Posterior cingulate gyrus (tissue), 11 donors: ENCODE results near the gene ITGB2.

Experiments
- DNase-seq, 10 donors: peaks; one replicate each; pipeline versions ENCODE4 v3.0.0 to v3.0.0-alpha.2; 2020 to 2021; ENCODE audit warnings: mixed read lengths in 3 of 10
- intact Hi-C: fragments of 100-400 bp; cut with DNase I; formaldehyde crosslinking; loops from one replicate; pipeline ENCODE4 v1.15.1; 2023

The ITGB2 gene

DNA sequence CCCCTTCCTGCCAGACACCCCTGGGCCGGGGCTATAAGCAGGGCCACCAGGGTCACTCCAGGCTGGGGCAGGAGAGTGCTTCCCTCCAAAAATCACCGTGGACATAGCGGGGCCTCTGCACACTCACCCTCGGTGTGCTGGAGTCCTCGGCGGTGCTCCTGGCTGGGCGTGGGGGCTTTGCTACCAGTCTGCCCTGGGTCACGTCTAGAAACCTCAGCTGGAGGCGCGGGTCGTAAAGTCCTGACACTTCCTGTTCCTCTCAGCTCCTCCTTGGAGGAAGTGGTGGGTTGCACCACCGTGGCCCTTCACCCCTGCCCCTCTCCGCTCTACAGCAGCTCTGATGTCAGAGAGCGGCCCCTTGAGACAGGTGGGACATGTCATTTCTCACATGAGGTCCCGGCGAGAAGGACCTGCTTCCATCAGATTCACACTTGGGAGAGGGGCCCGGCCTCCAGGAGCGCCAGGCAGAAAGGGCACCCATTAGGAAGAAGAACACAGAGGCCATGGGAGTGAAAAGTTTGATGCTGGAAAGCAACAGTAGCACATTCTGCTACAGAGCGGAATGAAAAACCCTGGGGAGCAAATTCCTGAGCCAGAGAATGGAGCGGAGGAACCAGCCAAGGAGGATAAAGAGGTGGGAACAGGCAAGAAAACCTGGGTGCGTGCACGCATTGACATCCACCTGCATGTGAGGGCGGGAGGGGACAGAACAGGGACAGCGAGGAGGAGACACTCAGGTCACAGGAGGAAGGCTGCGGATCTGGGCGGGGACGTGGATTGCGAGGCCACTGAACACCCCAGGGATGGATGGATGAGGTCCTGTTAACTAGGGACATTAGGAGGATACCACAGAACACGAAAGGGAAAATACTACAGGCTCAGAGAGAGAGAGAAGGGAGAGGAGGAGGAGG lies at the start of gene ITGB2:
ITGB2 (minus strand) TSS at position 206 of the 911 bp plus-strand sequence. CDS start 10,117 bp downstream, outside the sequence.
- intact Hi-C loops = no loop called here
- DNase-seq = peak in 2 of 10 donors; percentile 68 to 85

DNA sequence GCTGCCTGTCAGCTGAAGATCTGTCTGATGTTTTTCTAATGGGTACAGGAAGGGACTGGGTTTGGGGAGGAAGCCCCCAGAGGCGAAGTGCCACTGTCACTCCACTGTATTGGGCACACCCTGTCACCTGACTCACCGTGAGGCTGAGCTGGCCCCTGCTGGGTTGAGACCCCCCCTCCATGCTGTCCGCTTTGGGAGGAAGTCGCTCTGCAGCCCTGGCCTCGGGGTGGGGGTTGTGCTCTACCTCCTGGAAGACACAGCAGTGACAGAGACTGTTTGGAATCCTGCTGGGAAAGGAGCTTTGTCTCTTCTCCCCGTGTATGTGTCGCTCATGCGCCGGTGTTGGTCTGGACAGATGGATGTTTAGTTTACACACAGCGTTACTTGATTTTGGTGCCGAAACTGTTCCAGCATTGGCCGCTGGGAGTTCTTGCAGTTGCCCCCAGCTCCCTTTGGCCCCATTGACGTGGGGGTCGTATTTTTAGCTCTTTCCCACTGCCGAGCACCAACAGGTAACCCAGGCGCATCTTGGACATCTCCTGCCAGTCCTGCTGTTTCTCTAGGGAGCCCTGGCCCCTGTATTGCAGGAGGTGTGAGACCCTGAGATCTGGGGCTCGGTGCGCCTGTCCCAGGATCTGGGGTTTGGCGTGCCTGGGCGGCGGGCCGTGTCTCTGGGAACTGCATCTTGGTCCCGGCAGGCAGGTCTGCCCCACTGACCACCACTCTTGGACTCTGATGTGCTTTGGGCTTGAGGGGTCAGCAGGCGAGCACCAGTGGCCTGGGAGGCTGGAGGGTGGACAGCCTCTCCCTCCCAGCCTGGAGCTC lies 49.4 kb upstream of the ITGB2 start:
- DNase-seq = no peak

GRCh38 chr21:44969066-44969670 lies 48.5 kb upstream of the ITGB2 start:
- no peak for DNase-seq
- intact Hi-C loops = no loop called here

More for the DNA sequence above, 49.4 kb upstream of the ITGB2 start:
- intact Hi-C loops = no loop called here

- DNase-seq = no peak
- intact Hi-C loops = no loop called here
Observed at GRCh38 chr21:44967082-44968047, 46.7 kb upstream of the ITGB2 start.

- DNase-seq = peak in 1 of 10 donors; percentile 70
- intact Hi-C loops = no loop called here
Observed at GRCh38 chr21:44966135-44967081, 45.7 kb upstream of the ITGB2 start.

DNA sequence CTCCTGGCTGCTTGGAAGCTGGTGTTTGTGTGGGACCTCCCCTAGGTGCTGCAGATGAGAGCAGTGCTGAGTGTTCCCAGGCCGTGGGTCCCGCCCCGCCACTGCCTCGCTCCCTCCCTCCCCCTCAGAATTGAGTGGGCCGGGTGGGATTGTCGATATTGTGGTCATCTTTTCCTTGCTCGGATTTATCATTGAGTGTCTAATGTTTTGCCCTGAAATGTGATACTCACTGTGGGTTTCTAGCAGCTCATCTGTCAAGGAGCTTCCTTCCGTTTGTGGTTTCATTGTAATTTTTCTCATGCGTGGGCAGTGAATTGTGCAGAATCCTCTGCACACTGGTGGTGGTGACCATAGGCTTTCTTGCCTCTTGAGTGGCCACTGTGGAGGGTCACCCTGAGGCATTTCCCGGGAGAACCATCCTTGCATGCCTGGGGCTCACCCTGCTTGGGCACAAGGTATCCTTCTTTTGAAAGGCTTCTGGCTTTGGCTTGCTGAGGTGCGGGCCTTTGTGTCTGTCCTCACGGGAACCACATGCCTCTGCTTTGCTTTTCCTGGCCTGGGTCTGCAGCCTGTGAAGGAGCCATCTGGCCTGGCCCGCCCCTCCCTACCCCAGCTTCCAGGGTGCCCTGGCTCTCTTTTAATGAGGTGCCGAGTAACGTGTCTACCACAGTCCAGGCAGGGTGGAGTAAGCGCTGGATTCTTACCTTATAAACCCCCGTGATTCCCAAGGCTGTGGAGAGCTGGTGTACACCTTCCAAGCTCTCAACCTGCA lies 44.7 kb upstream of the ITGB2 start:
- intact Hi-C loops = no loop called here
- no peak for DNase-seq

DNA sequence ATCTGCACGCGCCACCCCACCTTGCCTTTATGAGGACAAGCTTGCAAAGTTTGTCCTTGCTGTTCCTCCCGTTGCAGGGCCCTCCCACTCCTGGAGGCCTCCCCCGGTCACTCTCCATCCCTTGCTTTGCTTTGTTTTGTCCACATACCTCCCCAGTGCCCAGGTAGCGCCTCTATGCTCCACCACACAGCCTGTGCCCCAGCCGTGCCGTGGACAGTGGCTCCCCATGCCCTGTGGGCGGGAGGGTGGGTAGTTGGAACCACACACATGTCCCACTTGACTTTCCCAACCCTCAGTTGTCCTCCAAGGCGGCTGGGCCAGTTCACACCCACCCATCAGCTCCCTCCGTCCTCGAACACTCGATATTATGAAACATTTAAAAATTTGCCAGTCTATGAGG lies 43.7 kb upstream of the ITGB2 start:
- DNase-seq = no peak

DNA sequence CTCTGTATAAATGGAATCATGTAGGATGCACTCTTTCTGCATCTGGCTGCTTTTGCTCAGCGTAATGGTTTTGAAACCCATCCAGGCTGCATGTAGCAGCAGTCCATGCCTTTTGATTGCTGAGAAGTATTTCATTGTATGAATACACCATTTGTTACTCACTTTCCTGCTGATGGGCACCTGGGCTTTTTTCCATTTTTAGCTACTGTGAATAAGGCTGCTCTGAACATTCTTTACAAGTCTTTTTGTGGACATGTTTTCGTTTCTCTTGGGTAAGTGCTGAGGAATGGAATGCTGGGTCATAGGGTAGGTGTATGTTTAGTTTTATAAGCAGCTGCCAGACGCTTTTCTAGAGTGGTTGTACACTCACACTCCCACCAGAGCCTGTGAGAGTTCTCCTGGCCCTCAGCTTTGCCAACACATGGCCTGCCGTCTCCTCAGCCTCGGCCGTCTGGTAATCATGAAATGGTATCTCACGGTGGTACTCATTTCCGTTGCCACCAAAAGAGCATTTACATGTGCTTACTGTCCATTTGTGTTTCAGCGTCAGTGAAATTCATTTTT lies 41.8 kb upstream of the ITGB2 start:
- intact Hi-C loops = no loop called here
- peak in 1 of 10 donors; percentile 66 for DNase-seq

More for the DNA sequence above, 43.7 kb upstream of the ITGB2 start:
- intact Hi-C loops = no loop called here

GRCh38 chr21:44960141-44961092 lies 39.7 kb upstream of the ITGB2 start:
- peak in 5 of 10 donors; percentile 2 to 80 (median 56) for DNase-seq
- intact Hi-C loops = no loop called here

DNA sequence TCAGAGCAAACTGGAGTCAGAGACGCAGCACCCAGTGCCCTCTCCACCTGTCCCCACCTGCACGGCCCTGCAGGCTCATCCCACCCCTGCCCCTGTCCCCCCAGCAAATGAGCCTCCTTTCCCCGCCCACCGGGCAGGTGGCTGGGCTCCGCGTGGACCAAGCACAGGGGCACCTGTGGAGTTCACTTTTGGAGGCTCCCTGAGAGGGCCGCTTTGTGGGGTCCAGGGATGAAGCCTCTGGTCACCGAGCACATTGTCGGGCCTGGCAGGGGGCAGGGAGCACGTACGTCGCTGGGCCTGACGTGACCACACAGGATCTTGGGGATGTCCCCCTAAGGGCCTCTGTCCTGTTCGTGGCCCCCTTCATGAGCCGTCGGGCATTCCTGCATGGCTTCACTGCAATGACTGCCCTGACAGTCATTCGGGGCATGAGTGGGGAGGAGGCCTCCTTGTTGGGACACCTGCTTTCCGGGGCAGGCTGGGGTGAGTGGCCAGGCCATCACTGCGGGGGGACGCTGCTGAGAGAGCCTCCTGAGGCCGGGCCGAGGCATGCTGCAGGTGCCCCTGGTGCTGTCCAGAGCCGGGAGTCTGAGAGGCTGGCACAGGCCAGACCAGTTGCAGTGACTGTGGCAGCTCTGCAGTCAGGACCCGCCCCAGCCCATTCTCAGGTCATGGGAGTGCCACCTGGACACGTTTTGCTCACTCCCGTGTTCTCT lies 38.8 kb upstream of the ITGB2 start:
- peak in 5 of 10 donors; percentile 3 to 79 (median 62) for DNase-seq

DNA sequence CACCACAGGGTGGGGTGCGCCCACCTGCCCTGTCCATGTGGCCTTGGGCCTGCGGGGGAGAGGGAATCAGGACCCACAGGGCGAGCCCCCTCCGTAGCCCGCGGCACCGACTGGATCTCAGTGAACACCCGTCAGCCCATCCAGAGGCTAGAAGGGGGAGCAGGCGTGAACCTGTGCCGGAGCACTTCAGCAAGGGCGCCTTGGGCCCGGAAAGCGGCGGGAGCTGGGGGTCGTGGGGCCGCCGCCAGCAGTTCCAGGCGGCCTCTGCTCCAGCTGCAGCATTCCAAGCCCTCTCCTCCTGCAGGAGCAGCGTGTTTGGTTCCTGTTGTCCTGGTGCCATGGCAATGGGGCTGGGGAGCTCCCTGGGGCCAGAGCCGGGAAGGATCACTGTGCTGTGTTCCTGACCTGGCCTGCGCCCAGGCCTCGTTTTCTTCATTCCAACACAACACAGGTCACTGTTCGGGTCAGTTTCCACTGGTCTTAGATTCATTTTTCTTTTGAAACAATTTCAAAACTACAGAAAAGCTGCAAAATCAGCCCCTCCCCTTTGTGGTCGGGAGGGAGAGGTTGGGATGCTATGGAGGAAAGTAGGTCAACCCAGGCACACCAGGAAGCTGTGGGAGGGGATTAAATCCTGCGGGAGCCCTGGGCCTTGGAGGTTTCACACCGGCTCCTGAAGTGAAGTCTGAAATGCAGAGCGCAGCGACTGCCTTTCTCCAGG lies 37.9 kb upstream of the ITGB2 start:
- peak in 5 of 10 donors; percentile 8 to 89 (median 78) for DNase-seq
- intact Hi-C loops = loop anchor here (10.0 kb wide), 2 partner anchors 116 to 486 kb away; partner anchors contain the start of gene ADARB1

More for the DNA sequence above, 38.8 kb upstream of the ITGB2 start:
- intact Hi-C loops = loop anchor here (10.0 kb wide), 2 partner anchors 115 to 485 kb away; partner anchors contain the start of gene ADARB1

- DNase-seq = peak in 4 of 10 donors; percentile 6 to 79 (median 42)
- intact Hi-C loops = loop anchor here (10.0 kb wide), 2 partner anchors 117 to 487 kb away; partner anchors contain the start of gene ADARB1
Observed at GRCh38 chr21:44957901-44958451, 37.3 kb upstream of the ITGB2 start.

- intact Hi-C loops = loop anchor here (10.0 kb wide), 2 partner anchors 118 to 488 kb away; partner anchors contain the start of gene ADARB1
- peak in 3 of 10 donors; percentile 3 to 56 (median 19) for DNase-seq
Observed at GRCh38 chr21:44957047-44957831, 36.5 kb upstream of the ITGB2 start.
